ENCODE results near the gene BICRA. TPM values are rescaled to one million over a fixed set of nuclear protein-coding genes. Genes with fewer than 3 reads are reported as not detected.

BICRA gene
- total RNA-seq, 1 experiment from 2014 or later: 23.1 TPM

DNA sequence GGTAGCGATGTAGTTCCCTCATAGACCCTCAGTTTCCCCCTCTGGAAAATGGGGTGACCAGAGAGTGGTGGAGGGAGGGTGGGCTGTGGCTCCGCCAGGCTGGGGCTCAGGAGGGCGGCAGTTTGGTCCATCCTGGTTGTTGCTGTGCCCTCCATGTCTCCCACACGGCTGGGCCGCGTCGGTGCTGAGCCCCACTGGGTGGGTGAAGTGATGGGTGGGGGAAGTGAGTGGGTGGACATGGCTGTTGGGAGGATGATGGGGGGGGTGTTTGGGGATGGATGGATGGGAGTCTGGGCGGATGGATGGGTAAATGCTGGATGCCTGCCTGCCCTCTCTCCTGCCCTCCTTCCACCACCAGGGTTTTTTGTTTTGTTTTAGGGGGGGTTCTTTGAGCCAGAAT is 87.7 kb downstream of the BICRA start:
- no peak overlapping the region for H3K27ac ChIP-seq (ENCODE audit: low read depth, low read length, poor library complexity, severe bottlenecking)
- intact Hi-C loops (cut with micrococcal nuclease; ENCODE audit: unreplicated experiment): loop anchor here (10.0 kb wide), 1 partner anchor 182 kb away; the partner anchor contains the start of gene NAPA
- H3K4me3 ChIP-seq (ENCODE audit: low read depth, low read length, poor library complexity, severe bottlenecking): no peak overlapping the region
- no peak for DNase-seq (ENCODE audit: low spot score)
- no peaks in the 10 kb centered on the region for H3K27me3 ChIP-seq (replicated peaks; ENCODE audit: insufficient read depth, low read depth, low read length, poor library complexity)
- BruUV-seq (replicated peaks): no TSS peak
- peaks cover 16% of the 10 kb centered on the region for H3K36me3 ChIP-seq (ENCODE audit: insufficient read depth, low read length, poor library complexity, severe bottlenecking)
- ChIA-PET POLR2A (ENCODE audit: low non-redundant PET) (interaction anchor here (0.5 kb wide), 1 partner anchor 12 kb away, joined by 3 read pairs; no protein-coding TSS in a partner anchor), CTCF (interaction anchor here (0.9 kb wide), 1 partner anchor 260 kb away, joined by 3 read pairs; no protein-coding TSS in a partner anchor)
- no peaks in the 10 kb centered on the region for H3K9me3 ChIP-seq (ENCODE audit: low read depth, low read length, poor library complexity, severe bottlenecking)
- TF ChIP-seq, protein P1, sequence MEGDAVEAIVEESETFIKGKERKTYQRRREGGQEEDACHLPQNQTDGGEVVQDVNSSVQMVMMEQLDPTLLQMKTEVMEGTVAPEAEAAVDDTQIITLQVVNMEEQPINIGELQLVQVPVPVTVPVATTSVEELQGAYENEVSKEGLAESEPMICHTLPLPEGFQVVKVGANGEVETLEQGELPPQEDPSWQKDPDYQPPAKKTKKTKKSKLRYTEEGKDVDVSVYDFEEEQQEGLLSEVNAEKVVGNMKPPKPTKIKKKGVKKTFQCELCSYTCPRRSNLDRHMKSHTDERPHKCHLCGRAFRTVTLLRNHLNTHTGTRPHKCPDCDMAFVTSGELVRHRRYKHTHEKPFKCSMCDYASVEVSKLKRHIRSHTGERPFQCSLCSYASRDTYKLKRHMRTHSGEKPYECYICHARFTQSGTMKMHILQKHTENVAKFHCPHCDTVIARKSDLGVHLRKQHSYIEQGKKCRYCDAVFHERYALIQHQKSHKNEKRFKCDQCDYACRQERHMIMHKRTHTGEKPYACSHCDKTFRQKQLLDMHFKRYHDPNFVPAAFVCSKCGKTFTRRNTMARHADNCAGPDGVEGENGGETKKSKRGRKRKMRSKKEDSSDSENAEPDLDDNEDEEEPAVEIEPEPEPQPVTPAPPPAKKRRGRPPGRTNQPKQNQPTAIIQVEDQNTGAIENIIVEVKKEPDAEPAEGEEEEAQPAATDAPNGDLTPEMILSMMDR (conservative IDR thresholded peaks at IDR 0.05; ENCODE audit: low read depth, low read length): no peak
- no peak for TF ChIP-seq EZH2 (IDR thresholded peaks at IDR 0.05; ENCODE audit: borderline replicate concordance, low read depth, low read length, poor library complexity, severe bottlenecking)
- H3K4me1 ChIP-seq (ENCODE audit: insufficient read depth, low read length, poor library complexity, severe bottlenecking): peaks cover 12% of the 10 kb centered on the region

DNA sequence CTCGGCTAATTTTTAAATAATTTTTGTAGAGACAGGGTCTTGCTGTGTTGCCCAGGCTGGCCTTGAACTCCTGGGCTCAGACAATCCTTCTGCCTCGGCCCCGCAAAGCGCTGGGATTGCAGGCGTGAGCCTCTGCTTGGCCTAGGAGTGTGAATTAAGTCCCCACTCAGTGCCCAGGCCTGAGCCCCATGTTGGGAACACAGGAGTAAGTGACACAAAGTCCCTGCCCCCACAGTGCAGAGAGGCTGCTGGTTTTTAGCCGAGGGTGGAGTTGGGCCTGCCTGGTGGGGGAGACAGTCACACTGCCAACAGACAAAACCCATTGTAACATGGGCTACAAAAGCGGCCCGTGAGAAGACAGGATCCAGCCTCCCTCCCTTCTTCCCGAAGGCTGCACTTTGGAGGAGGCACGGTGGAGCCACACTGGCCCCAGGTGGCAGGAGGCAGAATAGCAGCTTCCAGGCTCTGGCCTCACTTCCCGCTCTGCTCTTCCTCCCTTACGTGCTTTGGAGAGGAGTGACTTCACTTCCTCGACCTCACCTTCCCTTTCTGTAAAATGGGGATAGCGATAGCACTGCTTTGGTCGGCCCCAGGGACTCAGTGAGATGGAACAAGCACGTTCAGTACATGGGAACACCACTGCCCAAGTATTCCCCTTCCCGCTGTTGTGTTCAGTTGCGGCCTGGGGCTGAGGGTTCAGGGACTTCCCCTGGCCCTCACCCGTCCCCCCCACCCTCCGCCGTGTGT is 89.1 kb downstream of the BICRA start:
- ChIA-PET CTCF (interaction anchor here (0.7 to 1.5 kb wide), 4 partner anchors 9 to 270 kb away, joined by 3 to 12 read pairs (median 4); no protein-coding TSS in a partner anchor), POLR2A (ENCODE audit: low non-redundant PET) (no interaction called here)
- BruUV-seq (replicated peaks): no TSS peak
- Histone ChIP-seq H3K36me3 (ENCODE audit: insufficient read depth, low read length, poor library complexity, severe bottlenecking) (peaks cover 17% of the 10 kb centered on the region), H3K27me3 (replicated peaks; ENCODE audit: insufficient read depth, low read depth, low read length, poor library complexity) (no peaks in the 10 kb centered on the region), H3K9me3 (ENCODE audit: low read depth, low read length, poor library complexity, severe bottlenecking) (no peaks in the 10 kb centered on the region), H3K4me1 (ENCODE audit: insufficient read depth, low read length, poor library complexity, severe bottlenecking) (peaks cover 24% of the 10 kb centered on the region), H3K27ac (ENCODE audit: low read depth, low read length, poor library complexity, severe bottlenecking) (no peak overlapping the region), H3K4me3 (ENCODE audit: low read depth, low read length, poor library complexity, severe bottlenecking) (no peak overlapping the region)
- peak; percentile 89 for DNase-seq (ENCODE audit: low spot score)
- intact Hi-C loops (cut with micrococcal nuclease; ENCODE audit: unreplicated experiment): loop anchor here (1.0 to 10.0 kb wide), 3 partner anchors 89 to 262 kb away; partner anchors contain the start of genes BICRA and NAPA
- TF ChIP-seq, protein P1 (conservative IDR thresholded peaks at IDR 0.05; ENCODE audit: low read depth, low read length): peak; percentile 94
- TF ChIP-seq EZH2 (IDR thresholded peaks at IDR 0.05; ENCODE audit: borderline replicate concordance, low read depth, low read length, poor library complexity, severe bottlenecking): no peak

DNA sequence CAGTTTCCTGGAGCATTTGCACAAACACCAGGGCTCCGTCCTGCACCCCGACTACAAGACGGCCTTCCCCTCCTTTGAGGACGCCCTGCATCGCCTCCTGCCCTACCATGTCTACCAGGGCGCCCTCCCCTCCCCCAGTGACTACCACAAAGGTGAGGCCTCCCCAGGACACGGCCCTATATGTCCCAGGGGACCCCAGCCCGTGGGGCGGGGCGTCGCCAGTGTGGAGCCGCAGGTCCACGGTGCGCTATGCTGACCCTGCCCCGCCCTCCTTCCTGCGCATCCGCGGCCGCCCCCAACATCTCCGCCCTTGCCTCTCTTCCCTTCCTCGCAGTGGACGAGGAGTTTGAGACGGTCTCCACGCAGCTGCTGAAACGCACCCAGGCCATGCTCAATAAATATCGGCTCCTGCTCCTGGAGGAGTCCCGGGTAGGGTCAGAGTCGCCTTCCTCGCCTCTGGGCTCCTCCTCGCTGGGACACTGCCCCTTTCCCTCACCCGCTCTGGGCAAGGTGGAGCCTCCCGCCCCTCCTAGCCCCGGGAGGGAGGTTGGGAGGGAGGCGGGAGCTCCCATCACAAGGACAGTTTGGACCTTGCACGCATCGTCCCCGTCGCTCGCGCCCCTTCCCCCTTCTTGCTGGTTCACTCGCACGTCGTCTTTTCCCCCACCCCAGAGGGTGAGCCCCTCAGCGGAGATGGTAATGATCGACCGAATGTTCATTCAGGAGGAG is 89.9 kb downstream of the BICRA start:
- BruUV-seq (replicated peaks): no TSS peak
- H3K27me3 ChIP-seq (replicated peaks; ENCODE audit: insufficient read depth, low read depth, low read length, poor library complexity): no peaks in the 10 kb centered on the region
- H3K27ac ChIP-seq (ENCODE audit: low read depth, low read length, poor library complexity, severe bottlenecking): no peak overlapping the region
- no peaks in the 10 kb centered on the region for H3K9me3 ChIP-seq (ENCODE audit: low read depth, low read length, poor library complexity, severe bottlenecking)
- peaks cover 24% of the 10 kb centered on the region for H3K4me1 ChIP-seq (ENCODE audit: insufficient read depth, low read length, poor library complexity, severe bottlenecking)
- no peak for TF ChIP-seq EZH2 (IDR thresholded peaks at IDR 0.05; ENCODE audit: borderline replicate concordance, low read depth, low read length, poor library complexity, severe bottlenecking)
- intact Hi-C loops (cut with micrococcal nuclease; ENCODE audit: unreplicated experiment): loop anchor here (1.0 to 10.0 kb wide), 3 partner anchors 90 to 262 kb away; partner anchors contain the start of genes BICRA and NAPA
- peaks cover 17% of the 10 kb centered on the region for H3K36me3 ChIP-seq (ENCODE audit: insufficient read depth, low read length, poor library complexity, severe bottlenecking)
- no peak overlapping the region for H3K4me3 ChIP-seq (ENCODE audit: low read depth, low read length, poor library complexity, severe bottlenecking)
- ChIA-PET CTCF (interaction anchor here (0.7 to 1.8 kb wide), 8 partner anchors 8 to 271 kb away, joined by 3 to 12 read pairs (median 4); partner anchors contain the start of gene EHD2), POLR2A (ENCODE audit: low non-redundant PET) (no interaction called here)
- no peak for DNase-seq (ENCODE audit: low spot score)
